GM19467 (cell line): ENCODE measurements around the gene LSP1.

Experiments
- ATAC-seq: cut with Tn5 transposase; IDR thresholded peaks from one replicate; pipeline ENCODE4 v1.9.1; 2021; ENCODE audit warnings: mild to moderate bottlenecking, moderate library complexity; ENCODE audit not compliant: unreplicated experiment

LSP1 gene

DNA sequence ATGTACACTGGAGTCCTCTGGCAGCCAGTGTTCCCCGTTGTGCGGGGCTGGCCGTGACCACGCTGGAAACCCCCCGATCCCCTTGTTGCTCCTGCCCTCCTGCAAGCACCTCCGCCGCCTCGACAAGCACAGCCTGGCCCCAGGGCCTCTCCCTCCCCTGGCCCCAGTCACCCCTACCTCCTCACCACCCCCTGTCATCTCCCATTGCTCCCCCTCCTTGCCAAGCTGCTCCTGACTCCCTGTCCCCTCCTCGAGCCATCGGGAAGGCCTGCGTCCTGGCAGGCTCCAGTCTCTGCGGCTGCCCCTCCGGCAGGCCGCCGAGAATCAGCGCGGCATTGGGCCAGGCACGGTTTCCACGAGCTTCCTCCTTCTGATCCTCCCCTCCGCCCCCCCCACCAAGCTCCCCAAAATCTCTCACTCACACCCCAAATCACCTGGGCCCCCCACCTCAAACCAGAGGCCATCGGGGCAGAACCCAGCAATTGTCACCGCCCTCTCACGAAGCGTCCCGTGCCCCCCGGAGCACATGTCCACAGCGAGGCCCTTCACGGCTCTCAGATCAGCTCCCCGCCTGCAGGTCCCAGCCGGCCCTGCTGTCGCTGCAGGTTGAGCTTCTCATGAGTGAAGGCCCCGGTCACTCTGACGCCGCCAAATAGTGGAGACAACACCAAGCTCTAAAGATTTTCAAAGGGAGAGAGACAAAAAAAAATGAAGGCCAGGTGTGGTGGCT lies 5.7 kb upstream of the LSP1 start:
- ATAC-seq = no peak

DNA sequence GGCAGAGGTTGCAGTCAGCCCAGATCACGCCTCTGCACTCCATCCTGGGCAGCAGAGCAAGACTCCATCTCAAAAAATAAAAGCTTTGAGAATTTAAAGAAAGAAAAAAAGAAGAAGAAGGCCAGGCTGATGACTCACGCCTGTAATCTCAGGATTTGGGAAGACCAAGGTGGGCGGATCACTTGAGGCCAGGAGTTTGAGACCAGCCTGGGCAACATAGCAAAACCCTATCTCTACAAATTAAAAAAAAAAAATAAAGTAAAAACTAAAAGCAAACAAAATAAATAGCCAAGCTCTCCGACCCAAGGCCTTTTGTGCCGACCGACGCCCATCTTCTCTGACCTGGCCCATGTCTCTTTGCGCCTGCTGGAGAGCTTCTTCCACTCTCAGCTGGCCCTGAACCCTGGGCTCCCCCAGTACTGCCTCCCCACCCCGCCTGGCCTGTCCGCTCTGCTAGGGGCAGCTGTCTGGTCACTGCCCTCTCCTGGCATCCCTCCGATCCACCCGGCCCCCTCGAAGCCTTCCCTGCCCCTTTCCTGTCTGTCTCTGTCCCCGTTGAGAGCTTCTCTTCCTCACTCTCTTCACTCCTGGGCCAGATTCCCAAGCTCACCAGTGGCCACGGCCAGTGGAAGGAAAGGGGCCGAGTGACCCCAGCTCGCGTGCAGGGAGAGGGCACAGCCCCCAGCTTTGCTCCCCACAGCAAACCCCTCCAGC lies 4.8 kb upstream of the LSP1 start:
- ATAC-seq = no peak

DNA sequence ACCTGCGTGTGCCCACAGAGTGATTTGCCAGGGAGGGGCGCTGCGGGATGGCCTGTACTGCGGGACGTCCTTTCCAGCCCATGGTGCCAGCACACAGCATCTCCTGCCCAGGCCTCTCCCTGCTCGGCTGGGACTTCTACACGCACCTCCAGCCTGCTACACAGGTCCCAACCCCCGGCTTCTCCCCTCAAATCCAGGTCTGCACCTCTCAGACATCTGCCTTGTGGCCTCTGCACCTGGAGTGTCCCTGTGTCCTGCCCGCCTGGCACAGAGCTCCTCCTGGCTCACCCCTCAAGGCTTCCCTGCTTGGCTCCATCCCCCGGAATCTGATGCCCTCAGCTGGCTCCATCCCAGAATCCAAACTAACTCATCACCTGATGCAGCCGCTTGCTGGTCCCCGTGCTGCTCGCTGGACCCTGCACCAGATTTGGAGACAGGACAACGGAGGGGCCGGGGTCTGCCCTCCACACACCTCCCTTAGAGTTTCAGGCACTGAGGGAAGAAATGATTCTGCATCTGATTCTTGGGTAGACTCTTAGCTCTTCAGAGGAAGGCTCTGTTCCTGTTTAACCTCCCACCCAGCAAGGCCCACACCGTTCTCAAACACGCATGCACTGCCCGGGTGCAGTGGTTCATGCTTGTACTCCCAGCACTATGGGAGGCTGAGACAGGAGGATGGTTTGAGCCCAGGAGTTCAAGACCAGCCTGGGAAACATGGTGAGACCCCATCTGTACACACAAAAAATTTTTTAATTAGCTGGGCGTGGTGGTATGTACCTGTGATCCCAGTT lies 4.0 kb upstream of the LSP1 start:
- ATAC-seq = no peak

DNA sequence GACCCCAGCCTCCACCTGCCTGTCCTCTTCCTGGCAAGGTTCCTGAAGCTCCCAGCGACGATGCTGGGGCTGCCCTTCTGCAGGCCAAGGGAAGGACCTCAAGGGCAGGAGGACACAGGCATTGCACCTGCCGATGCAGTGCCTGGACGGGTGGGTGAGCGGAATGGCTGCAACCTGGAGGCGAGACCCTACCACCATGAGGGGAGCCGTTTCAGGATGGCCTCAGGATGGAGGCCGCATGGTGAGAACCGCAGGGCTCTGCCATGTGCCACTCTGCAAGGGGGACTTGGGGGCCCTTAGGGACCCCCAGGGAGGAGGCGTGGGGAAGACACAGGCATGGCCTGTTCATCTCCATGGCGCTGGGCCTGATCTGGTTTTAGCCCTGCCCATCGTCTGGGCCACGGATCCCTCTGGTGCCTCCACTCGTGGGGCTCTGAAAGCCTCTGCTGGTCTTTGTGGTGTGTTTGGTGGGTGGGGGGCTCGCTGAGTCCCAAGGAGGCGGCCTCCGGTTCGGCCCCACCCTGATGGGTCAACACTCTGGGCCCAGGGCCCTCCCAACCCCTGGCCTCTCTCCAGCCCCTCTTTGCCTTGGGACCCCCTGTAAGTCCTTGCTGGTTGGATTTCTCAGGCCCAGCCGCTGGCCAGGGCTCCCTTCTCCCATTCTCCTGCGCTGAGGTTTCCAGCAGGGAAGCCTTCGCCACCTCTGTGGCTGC lies 1.3 kb upstream of the LSP1 start:
- no peak for ATAC-seq

DNA sequence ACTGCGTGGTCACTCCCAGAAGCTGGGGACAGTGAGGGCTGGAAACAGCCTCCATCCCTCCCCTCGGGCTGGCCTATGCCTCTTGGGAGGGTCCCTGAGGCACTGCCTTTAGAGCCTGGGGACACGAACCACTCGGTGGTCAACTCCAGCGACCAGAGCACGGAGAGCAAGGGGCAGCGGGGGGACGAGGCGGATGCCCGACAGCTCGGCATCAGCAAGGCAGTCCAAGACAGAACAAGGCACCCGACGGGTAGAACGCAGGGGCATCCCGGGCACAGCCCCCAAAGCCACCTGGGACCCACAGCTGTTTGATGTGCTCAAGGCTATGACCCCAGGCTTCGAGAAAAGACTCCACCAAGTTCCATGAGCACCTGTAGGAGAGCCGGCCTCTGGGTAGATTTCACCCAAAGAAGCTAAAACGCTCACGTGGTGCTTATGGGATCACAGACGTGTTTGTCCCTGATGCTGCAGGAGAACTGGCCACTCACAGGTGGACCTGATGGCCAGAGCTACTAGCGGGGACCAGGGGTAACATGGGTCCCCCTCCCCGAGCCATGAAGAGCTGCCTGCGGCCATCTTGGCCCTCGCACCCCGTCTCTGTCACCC lies 510 bp upstream of the LSP1 start:
- ATAC-seq = no peak

DNA sequence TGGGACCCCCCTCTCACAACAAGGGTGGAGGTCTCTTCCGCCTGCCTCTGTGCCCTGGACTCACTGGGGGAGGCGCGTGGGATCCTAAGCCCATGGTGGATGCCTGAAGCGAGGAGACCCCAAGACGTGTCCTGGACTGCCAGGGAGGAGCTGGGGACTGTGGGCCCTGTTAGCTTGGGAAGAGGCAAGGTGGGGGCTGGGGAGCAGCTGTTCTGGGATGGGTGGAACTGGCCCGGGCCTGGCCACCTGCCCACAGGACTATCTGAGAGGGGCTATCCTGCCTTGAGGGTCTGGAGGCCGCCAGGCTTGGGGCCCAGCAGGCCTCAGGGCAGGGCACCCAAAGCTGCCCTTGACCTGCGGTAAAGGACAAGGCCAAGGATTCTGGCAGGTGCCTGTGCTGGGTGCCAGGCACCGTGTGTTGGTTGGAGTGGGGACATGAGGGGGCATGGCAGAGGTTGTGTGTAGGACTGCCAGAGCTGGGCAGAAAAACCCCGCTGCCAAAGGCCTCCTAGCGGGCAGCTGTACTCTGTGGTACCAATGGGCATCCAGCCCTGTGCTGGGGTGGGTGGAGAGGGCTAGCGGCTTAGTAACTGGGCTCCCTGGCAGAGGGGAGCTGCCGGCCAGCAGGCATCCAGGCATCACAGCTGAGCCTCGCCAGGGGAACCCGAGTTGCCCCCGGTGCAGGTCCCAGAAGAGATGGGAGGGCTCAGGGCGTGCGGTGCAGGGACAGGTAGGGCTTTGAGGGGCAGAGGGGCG lies 670 bp downstream of the LSP1 start:
- ATAC-seq = no peak

DNA sequence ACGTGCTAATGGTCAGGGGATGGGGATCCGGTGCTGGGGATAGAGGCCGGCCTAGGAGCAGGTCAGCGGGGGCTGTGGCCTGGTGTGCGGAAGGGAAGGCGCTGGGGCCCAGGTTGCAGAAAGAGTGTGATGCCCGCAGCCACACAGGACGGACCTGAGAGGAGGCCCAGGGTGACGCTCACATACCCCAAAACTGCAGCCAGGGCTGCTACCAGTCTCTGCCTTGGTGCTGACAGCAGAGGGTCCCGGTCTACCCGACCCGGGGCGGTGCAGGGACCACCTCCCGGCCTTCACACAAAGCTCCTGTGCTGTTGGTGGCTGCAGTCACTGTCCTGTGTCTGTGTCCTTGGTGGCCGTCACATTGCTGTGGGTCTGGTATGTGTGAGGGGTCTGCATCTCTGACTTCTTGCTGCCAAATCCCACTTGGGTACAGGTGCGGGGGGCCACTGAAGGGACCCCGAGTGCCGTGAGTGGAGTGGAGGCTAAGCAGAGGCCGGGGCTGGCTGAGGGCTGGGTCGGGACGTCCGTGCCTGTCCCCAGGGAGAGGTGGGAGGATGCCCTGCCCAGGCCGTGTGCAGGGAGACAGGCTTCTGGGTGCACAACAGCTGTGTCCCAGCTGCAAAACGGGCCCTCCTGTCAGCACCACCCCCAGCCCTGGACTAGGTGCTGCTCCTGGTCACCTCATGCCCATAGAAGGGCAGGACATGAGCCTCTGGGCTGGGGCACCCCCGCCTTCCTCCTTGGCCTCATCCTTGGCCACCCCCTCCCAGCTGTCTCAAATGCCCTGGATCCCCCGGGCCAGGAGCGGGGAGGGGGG lies 1.5 kb downstream of the LSP1 start:
- ATAC-seq = peak; percentile 34

DNA sequence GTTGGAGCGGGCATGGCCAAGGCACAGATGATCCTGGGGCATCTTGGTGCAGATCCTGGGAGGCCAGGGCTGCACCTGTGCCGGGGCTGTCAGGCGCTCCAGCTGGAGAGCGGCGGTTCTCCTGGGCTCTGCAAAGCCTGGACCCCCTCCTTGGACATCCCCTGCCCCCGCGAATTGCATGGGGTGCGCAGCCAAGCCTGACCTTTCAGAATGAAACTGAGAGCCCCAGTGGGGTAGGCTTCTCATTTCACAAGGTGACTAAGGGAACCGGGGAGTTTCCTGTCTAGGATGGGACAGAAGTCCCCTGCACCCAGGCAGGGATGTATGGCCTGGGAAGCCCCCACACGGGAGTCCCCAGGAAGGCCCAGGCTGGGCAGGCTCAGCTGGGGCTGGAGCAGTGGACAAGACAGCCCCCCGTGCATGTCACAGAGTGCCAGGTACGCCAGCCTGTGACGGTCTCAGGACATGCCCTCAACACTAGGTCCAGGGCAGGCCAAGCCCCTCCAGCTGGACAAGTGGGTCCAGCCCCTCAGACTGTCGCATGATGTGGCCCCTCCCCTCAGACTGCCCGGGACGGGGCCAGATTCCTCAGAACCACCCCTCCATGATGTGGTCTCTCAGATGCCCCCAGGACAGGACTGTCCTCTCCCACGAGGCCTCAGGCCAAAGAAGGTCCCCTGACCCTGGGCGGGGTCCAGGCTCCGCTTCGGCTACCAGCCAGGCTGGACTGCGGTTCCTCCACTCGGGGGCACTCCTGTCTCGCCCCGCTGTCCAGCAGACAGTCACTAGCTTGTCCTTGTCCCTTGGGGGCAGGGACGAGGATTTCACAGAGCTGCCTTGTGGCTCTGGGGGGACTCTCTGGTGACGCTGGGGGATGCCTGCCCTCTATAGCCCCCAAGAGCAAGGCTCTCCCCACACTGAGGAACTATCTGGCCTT lies 2.3 kb downstream of the LSP1 start:
- ATAC-seq = peak; percentile 29

DNA sequence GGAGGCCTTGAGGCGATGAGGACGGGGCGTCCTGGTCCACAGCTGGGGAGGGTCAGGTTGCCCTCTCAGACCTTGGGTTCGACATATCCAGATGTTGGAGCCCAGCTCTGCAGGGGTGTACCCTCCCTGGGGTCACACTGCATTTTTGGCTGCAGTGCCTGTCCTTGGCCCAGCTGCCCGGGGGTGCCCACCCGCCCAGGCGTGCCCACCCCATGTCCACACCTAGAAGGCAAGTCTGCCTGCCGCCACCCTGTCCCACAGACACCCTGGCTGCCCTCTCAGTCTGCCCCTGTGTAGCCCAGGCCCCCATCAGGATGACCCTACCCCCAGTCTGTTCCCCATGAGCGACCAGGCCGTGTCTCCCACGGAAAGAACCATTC lies 3.0 kb downstream of the LSP1 start:
- ATAC-seq = no peak

DNA sequence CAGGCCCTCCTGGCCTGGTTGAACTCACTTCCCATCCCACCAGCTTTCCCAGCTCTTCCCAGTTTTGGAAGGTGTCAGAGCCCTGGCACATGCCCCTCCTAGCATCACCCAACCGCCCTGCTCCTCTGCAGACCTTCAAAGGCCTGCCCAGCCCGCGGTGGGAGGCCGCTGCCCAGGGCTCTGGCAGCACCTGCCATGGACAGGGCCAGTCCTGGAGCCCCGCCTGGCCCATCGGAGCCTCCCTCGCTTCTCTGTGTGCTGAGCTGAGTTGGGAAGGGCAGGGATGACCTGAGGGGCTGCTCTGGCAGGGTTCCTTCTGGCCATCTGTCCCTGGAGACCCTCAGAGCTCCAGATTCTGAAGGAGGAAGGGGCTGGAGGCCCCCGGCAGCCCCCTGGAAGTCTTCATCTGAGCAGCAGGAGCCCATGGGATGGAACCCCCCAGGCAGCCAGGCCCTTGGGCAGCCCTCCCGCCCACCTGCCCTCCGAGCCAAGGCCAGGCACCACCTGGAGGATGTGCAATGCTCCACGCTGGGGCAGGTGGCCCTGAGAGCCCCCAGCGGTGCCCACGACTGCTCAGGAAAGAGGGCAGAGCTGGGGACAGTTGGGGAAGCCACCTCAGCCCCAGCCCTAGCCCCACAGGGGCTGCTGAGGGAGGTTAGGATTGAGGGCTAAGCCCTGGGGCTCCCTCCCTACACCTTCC lies 3.6 kb downstream of the LSP1 start:
- no peak for ATAC-seq

DNA sequence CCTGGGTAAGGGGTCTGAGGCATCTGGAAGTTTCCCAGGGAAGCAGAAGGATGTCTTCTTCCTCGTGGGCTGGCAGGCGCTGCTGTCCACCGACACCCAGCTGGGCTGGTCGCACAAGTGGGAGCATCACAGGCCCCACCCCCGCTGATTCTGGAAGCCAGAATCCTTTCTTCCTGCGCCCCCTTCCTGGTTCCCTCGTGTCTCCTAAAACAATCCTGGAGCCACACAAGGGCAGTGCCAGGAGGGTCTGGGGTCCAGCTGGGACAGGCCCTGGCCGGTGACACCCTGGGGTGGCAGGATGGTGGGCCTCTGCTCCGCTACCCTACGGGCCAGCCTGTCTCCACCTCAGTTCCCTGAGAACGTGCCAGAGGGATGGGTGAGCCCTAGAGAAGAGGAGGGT lies 4.2 kb downstream of the LSP1 start:
- no peak for ATAC-seq

DNA sequence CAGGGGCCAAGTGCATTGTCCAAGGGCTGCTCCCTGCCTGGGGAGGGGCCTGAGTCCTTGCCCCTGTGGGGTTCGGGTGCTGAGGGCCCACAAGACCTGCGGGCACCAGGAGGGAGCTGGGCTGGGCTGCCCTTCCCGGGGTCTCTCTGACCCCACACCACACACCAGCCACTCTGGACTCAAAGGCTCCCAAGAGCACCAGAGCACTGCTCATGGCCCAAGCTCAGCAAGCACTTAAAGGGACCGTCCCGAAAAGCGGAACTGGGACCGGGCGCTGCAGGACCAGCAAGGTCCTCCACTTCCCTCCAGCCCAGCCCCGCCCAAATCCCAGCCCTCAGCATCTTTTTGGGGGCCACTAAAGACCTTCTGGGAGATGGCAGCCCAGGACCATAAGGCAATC lies 5.3 kb downstream of the LSP1 start:
- ATAC-seq = no peak

DNA sequence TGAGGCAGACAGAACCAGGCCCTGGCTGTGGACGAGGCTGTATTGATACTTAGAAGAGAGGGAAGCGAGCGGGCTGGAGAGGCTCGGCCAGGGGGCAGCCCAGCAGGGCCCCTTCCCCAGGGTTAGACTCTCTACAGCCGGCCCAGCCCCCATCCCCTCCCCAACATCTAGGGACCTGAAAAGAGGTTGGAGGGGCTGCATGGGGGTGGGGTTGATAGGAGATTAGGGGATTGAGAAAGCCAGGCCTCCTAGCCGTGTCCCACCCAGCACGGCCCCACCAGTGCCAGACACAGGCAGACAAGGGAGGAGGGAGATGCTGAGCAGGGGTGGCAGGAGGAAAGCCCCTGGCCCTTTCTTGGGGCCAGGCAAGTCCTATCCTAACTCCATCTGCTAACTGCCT lies 5.7 kb downstream of the LSP1 start:
- no peak for ATAC-seq

DNA sequence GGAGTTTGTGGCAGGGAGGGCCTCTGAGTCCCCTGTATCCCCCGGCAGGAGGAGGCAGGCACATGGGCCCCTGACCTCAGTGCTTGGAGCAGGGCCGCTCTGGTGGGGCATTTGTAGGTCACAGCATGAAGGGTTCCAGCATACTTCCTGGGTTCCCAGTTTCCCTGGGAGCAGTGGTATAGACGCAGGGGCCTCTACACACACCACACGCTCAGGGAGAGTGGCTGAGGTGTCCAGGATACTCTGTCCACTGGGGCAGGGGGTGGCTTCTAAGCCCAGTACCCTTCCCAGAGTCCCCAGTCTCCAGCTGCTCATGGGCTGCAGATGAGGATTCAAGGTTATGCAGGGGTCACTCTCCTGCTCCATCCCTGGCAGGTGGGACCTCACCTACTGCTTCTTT lies 6.1 kb downstream of the LSP1 start:
- ATAC-seq = no peak

DNA sequence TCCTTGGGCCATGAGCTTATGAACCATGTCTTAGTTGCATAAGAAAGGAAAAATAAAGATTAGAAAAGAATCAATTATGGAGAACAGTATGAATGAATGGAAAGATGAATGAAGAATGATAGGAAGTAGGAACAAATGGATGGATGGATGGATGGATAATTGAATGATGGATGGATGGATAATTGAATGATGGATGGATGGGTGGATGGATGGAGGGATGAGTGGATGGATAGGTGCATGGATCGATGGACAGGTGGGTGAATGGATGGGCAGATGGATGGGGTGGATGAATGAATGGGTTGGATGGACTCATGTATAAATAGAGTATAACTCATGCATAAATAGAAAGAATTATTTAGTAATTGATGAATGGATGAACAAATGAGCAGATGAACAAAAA lies 7.2 kb downstream of the LSP1 start:
- no peak for ATAC-seq

DNA sequence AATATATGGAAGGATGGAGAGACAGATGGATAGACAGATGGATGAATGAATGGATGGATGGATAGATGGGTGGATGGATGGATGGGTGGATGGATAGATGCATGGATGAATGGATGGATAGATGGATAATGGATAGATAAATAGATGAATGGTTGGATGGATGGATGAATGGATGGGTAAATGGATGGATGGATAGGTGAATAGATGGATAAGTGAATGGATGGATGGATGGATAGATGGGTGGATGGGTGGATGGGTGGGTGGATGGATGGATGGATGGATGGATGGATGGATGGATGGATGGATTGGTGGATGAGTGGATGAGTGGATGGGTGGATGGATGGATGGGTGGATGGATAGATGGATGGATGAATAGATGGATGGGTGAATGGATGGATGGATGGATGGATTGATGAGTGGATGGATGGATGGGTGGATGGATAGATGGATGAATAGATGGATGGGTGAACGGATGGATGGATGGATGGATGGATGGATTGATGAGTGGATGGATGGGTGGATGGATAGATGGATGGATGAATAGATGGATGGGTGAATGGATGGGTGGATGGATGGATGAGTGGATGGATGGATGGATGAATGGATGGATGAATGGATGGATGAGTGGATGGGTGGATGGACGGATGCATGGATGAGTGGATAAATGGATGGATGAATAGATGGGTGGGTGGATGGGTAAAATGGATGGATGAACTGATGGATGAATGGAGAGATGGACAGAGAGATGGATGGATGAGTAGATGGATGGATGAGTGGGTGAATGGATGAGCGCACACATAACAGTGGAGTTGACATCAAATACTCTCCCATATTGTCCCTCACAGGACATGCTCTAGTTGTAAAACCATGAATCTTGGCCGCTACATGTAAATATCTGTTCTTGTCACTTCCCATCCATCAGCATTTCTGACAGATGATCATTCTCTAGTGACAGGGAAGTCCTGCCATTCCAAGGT lies 8.8 kb downstream of the LSP1 start:
- ATAC-seq = no peak
